GM04503 (cell line): Measurements from ENCODE around the gene KCNMA1.
"Not testable (repeated sequence)": the region's sequence is repeated elsewhere in the genome, so short reads cannot be mapped to it uniquely, and the experiment has no call there.

ENCODE experiments used
- DNase-seq: peaks from one replicate; pipeline ENCODE4 v3.0.0-alpha.2; 2012; ENCODE audit warnings: low read depth

KCNMA1 gene

GRCh38 chr10:77531441-77532001, 106.1 kb downstream of the KCNMA1 start:
- peak; percentile 64 for DNase-seq

- DNase-seq = no peak
These were observed 107.6 kb downstream of the KCNMA1 start for GRCh38 chr10:77530011-77530410.

GRCh38 chr10:77529050-77529576, 108.5 kb downstream of the KCNMA1 start:
- DNase-seq = no peak

GRCh38 chr10:77527839-77528238, 109.8 kb downstream of the KCNMA1 start:
- no peak for DNase-seq

- no peak for DNase-seq
These were observed 110.6 kb downstream of the KCNMA1 start for GRCh38 chr10:77526868-77527617.

- peak; percentile 99 for DNase-seq
These were observed 113.3 kb downstream of the KCNMA1 start for GRCh38 chr10:77524281-77524711.

- DNase-seq = no peak
These were observed 115.3 kb downstream of the KCNMA1 start for GRCh38 chr10:77522268-77522809.

- no peak for DNase-seq
These were observed 116.6 kb downstream of the KCNMA1 start for GRCh38 chr10:77520995-77521394.

- DNase-seq = no peak
These were observed 117.3 kb downstream of the KCNMA1 start for GRCh38 chr10:77520290-77520689.

- DNase-seq = not testable (repeated sequence)
These were observed 117.8 kb downstream of the KCNMA1 start for GRCh38 chr10:77519791-77520190.

GRCh38 chr10:77518910-77519274, 118.7 kb downstream of the KCNMA1 start:
- DNase-seq = no peak

GRCh38 chr10:77518241-77518909, 119.2 kb downstream of the KCNMA1 start:
- no peak for DNase-seq

GRCh38 chr10:77516575-77516974, 121.0 kb downstream of the KCNMA1 start:
- no peak for DNase-seq

- DNase-seq = no peak
These were observed 122.7 kb downstream of the KCNMA1 start for GRCh38 chr10:77514870-77515269.

- DNase-seq = peak; percentile 70
These were observed 123.8 kb downstream of the KCNMA1 start for GRCh38 chr10:77513781-77514331.

- DNase-seq = no peak
These were observed 124.4 kb downstream of the KCNMA1 start for GRCh38 chr10:77513220-77513619.

GRCh38 chr10:77512219-77512578, 125.4 kb downstream of the KCNMA1 start:
- DNase-seq = no peak

- no peak for DNase-seq
These were observed 126.0 kb downstream of the KCNMA1 start for GRCh38 chr10:77511498-77512218.

GRCh38 chr10:77510695-77511094, 126.9 kb downstream of the KCNMA1 start:
- no peak for DNase-seq

GRCh38 chr10:77510294-77510693, 127.3 kb downstream of the KCNMA1 start:
- no peak for DNase-seq

GRCh38 chr10:77509391-77509790, 128.2 kb downstream of the KCNMA1 start:
- no peak for DNase-seq
